GM18519 (cell line): Measurements from ENCODE around the gene TNFRSF11A.

Experiments used
- ATAC-seq: cut with Tn5 transposase; IDR thresholded peaks from one replicate; pipeline ENCODE4 v1.9.1; 2021; ENCODE audit warnings: mild to moderate bottlenecking, moderate library complexity; ENCODE audit not compliant: unreplicated experiment, low FRiP score

TNFRSF11A gene

GRCh38 chr18:62324181-62324828, 805 bp upstream of the TNFRSF11A start:
- ATAC-seq: no peak

GRCh38 chr18:62325806-62326645, 916 bp downstream of the TNFRSF11A start:
- no peak for ATAC-seq

GRCh38 chr18:62326646-62327348, 1.7 kb downstream of the TNFRSF11A start:
- ATAC-seq: no peak

- no peak for ATAC-seq
Observed at GRCh38 chr18:62327977-62328376, 2.9 kb downstream of the TNFRSF11A start.

GRCh38 chr18:62328586-62329525, 3.7 kb downstream of the TNFRSF11A start:
- ATAC-seq: no peak

- no peak for ATAC-seq
Observed at GRCh38 chr18:62329691-62330454, 4.8 kb downstream of the TNFRSF11A start.

GRCh38 chr18:62330650-62331049, 5.5 kb downstream of the TNFRSF11A start:
- ATAC-seq: no peak

- no peak for ATAC-seq
Observed at GRCh38 chr18:62331581-62332356, 6.7 kb downstream of the TNFRSF11A start.

- no peak for ATAC-seq
Observed at GRCh38 chr18:62332431-62332830, 7.3 kb downstream of the TNFRSF11A start.

GRCh38 chr18:62332964-62333695, 8.0 kb downstream of the TNFRSF11A start:
- ATAC-seq: no peak

- no peak for ATAC-seq
Observed at GRCh38 chr18:62334120-62334519, 9.0 kb downstream of the TNFRSF11A start.

- no peak for ATAC-seq
Observed at GRCh38 chr18:62335494-62335893, 10.4 kb downstream of the TNFRSF11A start.

GRCh38 chr18:62336618-62337017, 11.5 kb downstream of the TNFRSF11A start:
- ATAC-seq: no peak

- ATAC-seq: no peak
Observed at GRCh38 chr18:62337336-62337735, 12.2 kb downstream of the TNFRSF11A start.

GRCh38 chr18:62338446-62339105, 13.5 kb downstream of the TNFRSF11A start:
- no peak for ATAC-seq

- ATAC-seq: no peak
Observed at GRCh38 chr18:62339106-62339988, 14.2 kb downstream of the TNFRSF11A start.

GRCh38 chr18:62340996-62341395, 15.9 kb downstream of the TNFRSF11A start:
- ATAC-seq: no peak
